ENCODE results near the gene SLC30A2. TPM values are rescaled to one million over a fixed set of nuclear protein-coding genes. Genes with fewer than 3 reads are reported as not detected.

Gene SLC30A2
- total and polyA plus RNA-seq, 9 of the 15 experiments (the other 6 are each of a cell fraction or from before 2014, with no cell fraction given) = 0.01 to 0.18 (median 0.06) TPM; not detected in 3

DNA sequence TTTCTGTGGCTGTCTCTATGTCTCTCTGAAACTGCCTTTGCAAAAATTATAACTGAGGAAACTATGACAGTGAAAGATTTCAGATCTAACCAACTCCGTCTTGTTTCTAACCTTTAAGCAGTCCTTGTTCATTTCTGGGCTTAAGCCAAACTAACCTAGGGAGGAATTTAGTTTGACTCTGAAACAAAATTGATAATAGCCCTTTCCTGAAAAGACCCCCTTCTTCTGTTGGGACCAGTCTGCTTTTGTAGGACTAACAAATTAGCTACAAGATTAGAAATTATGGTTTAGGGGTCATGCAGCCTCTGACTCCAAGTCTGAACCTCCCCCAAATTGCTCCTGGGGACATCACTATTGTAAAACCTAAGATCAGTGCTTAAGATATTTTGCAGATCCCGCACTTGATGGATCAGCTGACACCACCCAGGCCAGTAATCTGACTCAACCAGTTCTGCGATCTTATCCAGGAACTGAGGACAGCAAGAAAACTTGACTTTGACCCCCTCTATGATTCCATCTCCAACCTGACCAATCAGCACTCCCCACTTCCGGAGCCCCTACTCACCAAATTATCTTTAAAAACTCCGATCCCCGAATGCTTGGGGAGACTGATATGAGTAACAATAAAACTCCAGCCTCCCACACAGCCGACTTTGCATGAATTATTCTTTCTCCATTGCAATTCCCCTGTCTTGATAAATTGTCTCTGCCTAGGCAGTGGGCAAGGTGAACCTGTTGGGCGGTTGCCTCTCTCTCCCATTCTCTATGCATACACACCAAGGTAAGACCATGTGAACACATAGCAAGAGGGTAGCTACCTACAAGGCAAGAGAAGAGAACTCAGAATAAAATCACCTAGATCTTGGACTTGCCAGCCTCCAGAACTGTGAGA, 32.6 kb upstream of the SLC30A2 start (continued):
- TF ChIP-seq SMARCB1 (IDR thresholded peaks at IDR 0.05; ENCODE audit: insufficient read length, low read depth) (no peak), RUNX1 (IDR thresholded peaks at IDR 0.05; ENCODE audit: low read depth) (no peak), CBX3 (IDR thresholded peaks at IDR 0.05; ENCODE audit: borderline replicate concordance in 1 of 2, low read length in 2 of 2) (no peak), ETV6 (IDR thresholded peaks at IDR 0.05; ENCODE audit: borderline replicate concordance in 1 of 2, low read depth in 2 of 2, low read length in 1 of 2) (0 out of 4 replicates have a peak, but pooled peaks of 1 of the 2 experiments have one; percentile 27), ETV6 (CRISPR knock-in tag; IDR thresholded peaks at IDR 0.05; ENCODE audit: borderline replicate concordance) (no peak), TEAD4 (IDR thresholded peaks at IDR 0.05; ENCODE audit: low read length) (peak; percentile 50), TEAD4 (CRISPR knock-in tag; IDR thresholded peaks at IDR 0.05; ENCODE audit: borderline replicate concordance) (no peak), ZNF561 (CRISPR knock-in tag; conservative IDR thresholded peaks at IDR 0.05) (no peak), MAFF (IDR thresholded peaks at IDR 0.05; ENCODE audit: low read length) (no peak), XRCC5 (IDR thresholded peaks at IDR 0.05; ENCODE audit: low read depth, low read length) (no peak), MCM3 (IDR thresholded peaks at IDR 0.05) (no peak), STAT6 (CRISPR knock-in tag; IDR thresholded peaks at IDR 0.05) (no peak), VEZF1 (CRISPR knock-in tag; IDR thresholded peaks at IDR 0.05) (no peak; the same call in 1 of the 2 replicates), MITF (IDR thresholded peaks at IDR 0.05) (peak; percentile 49; the same call in 1 of the 2 replicates), CBX2 (IDR thresholded peaks at IDR 0.05; ENCODE audit: insufficient read depth, low read length, poor library complexity, severe bottlenecking) (no peak), HNRNPLL (IDR thresholded peaks at IDR 0.05; ENCODE audit: low read depth, low read length, poor library complexity, severe bottlenecking) (no peak), CHD2 (IDR thresholded peaks at IDR 0.05; ENCODE audit: low read depth, low read length) (no peak), GABPB2 (CRISPR knock-in tag; conservative IDR thresholded peaks at IDR 0.05) (no peak)
- TF ChIP-seq, protein P1, sequence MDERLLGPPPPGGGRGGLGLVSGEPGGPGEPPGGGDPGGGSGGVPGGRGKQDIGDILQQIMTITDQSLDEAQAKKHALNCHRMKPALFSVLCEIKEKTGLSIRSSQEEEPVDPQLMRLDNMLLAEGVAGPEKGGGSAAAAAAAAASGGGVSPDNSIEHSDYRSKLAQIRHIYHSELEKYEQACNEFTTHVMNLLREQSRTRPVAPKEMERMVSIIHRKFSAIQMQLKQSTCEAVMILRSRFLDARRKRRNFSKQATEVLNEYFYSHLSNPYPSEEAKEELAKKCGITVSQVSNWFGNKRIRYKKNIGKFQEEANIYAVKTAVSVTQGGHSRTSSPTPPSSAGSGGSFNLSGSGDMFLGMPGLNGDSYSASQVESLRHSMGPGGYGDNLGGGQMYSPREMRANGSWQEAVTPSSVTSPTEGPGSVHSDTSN (CRISPR knock-in tag; IDR thresholded peaks at IDR 0.05; ENCODE audit: low read depth) = no peak
- TF ChIP-seq, protein P1 (tag; conservative IDR thresholded peaks at IDR 0.05; ENCODE audit: low read depth) = peak; percentile 45
